Fibroblast of lung (primary cell): ENCODE measurements around the gene EIF2B2. TPM values are rescaled to one million over a fixed set of nuclear protein-coding genes. Genes with fewer than 3 reads are reported as not detected.

ENCODE experiments used
- DNase-seq, 2 donors: peaks; one replicate each; pipeline versions ENCODE4 v3.0.0 to v3.0.0-alpha.2; 2010; ENCODE audit warnings: low read depth in 2 of 2
- H2AFZ ChIP-seq: 2 replicates; pipeline ENCODE4 v1.5.1; 2012; ENCODE audit warnings: low read length, control low read depth, inconsistent platforms
- H3K27ac ChIP-seq: 2 replicates; pipeline ENCODE4 v1.5.1; 2011; ENCODE audit warnings: low read length, control low read depth; ENCODE audit not compliant: insufficient read depth
- H3K27me3 ChIP-seq: 2 replicates; pipeline ENCODE4 v1.5.1; 2011; ENCODE audit warnings: mild to moderate bottlenecking, low read length; ENCODE audit not compliant: control insufficient read depth, insufficient read depth
- H3K36me3 ChIP-seq: 2 replicates; pipeline ENCODE4 v1.5.1; 2011; ENCODE audit warnings: low read length; ENCODE audit not compliant: control insufficient read depth, insufficient read depth
- H3K4me1 ChIP-seq: 2 replicates; pipeline ENCODE4 v1.5.1; 2011; ENCODE audit warnings: low read length; ENCODE audit not compliant: control insufficient read depth, insufficient read depth; ENCODE audit errors: extremely low read depth
- H3K4me2 ChIP-seq: 2 replicates; pipeline ENCODE4 v1.5.1; 2011; ENCODE audit warnings: low read length, control low read depth; ENCODE audit not compliant: insufficient read depth; ENCODE audit errors: extremely low read depth
- H3K4me3 ChIP-seq, 4 experiments: fragments of 200-600 bp in 1 of 4; sonication (generic) in 1 of 4; replicated peaks in 1 of 4; 2 replicates each; pipeline ENCODE4 v1.5.1; 2011 to 2016; ENCODE audit warnings: low read length in 4 of 4, low read depth in 3 of 4, mild to moderate bottlenecking in 3 of 4, control low read depth in 2 of 4, inconsistent platforms in 1 of 4, mixed read lengths in 1 of 4; ENCODE audit not compliant: insufficient read depth in 1 of 4; ENCODE audit errors: control extremely low read depth in 1 of 4
- H3K79me2 ChIP-seq: 2 replicates; pipeline ENCODE4 v1.5.1; 2012; ENCODE audit warnings: mild to moderate bottlenecking, low read length, inconsistent platforms; ENCODE audit not compliant: control insufficient read depth, insufficient read depth
- H3K9ac ChIP-seq: 2 replicates; pipeline ENCODE4 v1.5.1; 2011; ENCODE audit warnings: mild to moderate bottlenecking, low read length, control low read depth; ENCODE audit not compliant: insufficient read depth
- H3K9me3 ChIP-seq: 2 replicates; pipeline ENCODE4 v1.5.1; 2012; ENCODE audit warnings: low read depth, low read length; ENCODE audit not compliant: control insufficient read depth, insufficient read depth
- H4K20me1 ChIP-seq: 2 replicates; pipeline ENCODE4 v1.5.1; 2011; ENCODE audit warnings: low read length; ENCODE audit not compliant: control insufficient read depth, insufficient read depth; ENCODE audit errors: extremely low read depth
- EZH2 ChIP-seq: IDR thresholded peaks from 2 replicates; pipeline ENCODE4 v1.5.1; 2012; ENCODE audit warnings: low read length, control low read depth, mild to moderate bottlenecking; ENCODE audit errors: missing control alignments
- polyA plus RNA-seq, 2 donors: library from polyadenylated mRNA; depleted of rRNA in 1 of 2; stranded (reverse) in 1 of 2; unstranded in 1 of 2; fragments of >200 nt; gene quantifications; 2 replicates each; pipeline ENCODE4 v1.2.1, GENCODE V29; 2011 to 2012; ENCODE audit warnings: missing spikeins in 1 of 2
- total RNA-seq: library from RNA; depleted of rRNA; stranded (reverse); fragments of >200 nt; gene quantifications from 2 replicates; pipeline ENCODE4 v1.2.1, GENCODE V29; 2014
- TF ChIP-seq, protein P1 (sequence below), 2 donors: IDR thresholded peaks in 1 of 2; conservative IDR thresholded peaks in 1 of 2; 1 replicate in 1 of 2; 2 replicates in 1 of 2; pipeline ENCODE4 v1.5.1; 2011 to 2012; ENCODE audit warnings: low read length in 2 of 2, control low read depth in 1 of 2, inconsistent platforms in 1 of 2, low read depth in 1 of 2, mild to moderate bottlenecking in 1 of 2

The EIF2B2 gene
- total and polyA plus RNA-seq, 2 donors (not counting 1 experiment from before 2014, with no cell fraction given): 30.2 to 83.6 TPM

- Histone ChIP-seq H3K4me3 (no peak overlapping the region), H3K4me2 (no peak overlapping the region), H3K36me3 (no peaks in the 10 kb centered on the region), H3K9me3 (no peaks in the 10 kb centered on the region), H3K9ac (no peak overlapping the region), H2AFZ (no peak overlapping the region), H3K27ac (no peak overlapping the region), H3K4me1 (no peaks in the 10 kb centered on the region), H4K20me1 (no peaks in the 10 kb centered on the region), H3K79me2 (no peaks in the 10 kb centered on the region), H3K27me3 (no peaks in the 10 kb centered on the region)
- TF ChIP-seq, protein P1, sequence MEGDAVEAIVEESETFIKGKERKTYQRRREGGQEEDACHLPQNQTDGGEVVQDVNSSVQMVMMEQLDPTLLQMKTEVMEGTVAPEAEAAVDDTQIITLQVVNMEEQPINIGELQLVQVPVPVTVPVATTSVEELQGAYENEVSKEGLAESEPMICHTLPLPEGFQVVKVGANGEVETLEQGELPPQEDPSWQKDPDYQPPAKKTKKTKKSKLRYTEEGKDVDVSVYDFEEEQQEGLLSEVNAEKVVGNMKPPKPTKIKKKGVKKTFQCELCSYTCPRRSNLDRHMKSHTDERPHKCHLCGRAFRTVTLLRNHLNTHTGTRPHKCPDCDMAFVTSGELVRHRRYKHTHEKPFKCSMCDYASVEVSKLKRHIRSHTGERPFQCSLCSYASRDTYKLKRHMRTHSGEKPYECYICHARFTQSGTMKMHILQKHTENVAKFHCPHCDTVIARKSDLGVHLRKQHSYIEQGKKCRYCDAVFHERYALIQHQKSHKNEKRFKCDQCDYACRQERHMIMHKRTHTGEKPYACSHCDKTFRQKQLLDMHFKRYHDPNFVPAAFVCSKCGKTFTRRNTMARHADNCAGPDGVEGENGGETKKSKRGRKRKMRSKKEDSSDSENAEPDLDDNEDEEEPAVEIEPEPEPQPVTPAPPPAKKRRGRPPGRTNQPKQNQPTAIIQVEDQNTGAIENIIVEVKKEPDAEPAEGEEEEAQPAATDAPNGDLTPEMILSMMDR (conservative IDR thresholded peaks at IDR 0.05 in 1 of 2, IDR thresholded peaks at IDR 0.05 in 1 of 2; ENCODE audit: low read depth in 1 of 2, low read length in 2 of 2): no peak
- no peak for TF ChIP-seq EZH2
- DNase-seq: peak in 1 of 2 donors; percentile 33
Observed at GRCh38 chr14:74975059-74975810, 27.5 kb upstream of the EIF2B2 start.

- no peaks in the 10 kb centered on the region for H3K4me1 ChIP-seq
- H3K27ac ChIP-seq: no peak overlapping the region
- H3K9ac ChIP-seq: no peak overlapping the region
- H3K27me3 ChIP-seq: no peaks in the 10 kb centered on the region
- H3K9me3 ChIP-seq: no peaks in the 10 kb centered on the region
- no peak overlapping the region for H3K4me2 ChIP-seq
- DNase-seq: no peak
- H4K20me1 ChIP-seq: no peaks in the 10 kb centered on the region
- H3K79me2 ChIP-seq: no peaks in the 10 kb centered on the region
- no peak for TF ChIP-seq EZH2
- TF ChIP-seq, protein P1 (conservative IDR thresholded peaks at IDR 0.05 in 1 of 2, IDR thresholded peaks at IDR 0.05 in 1 of 2; ENCODE audit: low read depth in 1 of 2, low read length in 2 of 2): no peak
- H3K4me3 ChIP-seq: no peak overlapping the region
- H2AFZ ChIP-seq: no peak overlapping the region
- no peaks in the 10 kb centered on the region for H3K36me3 ChIP-seq
Observed at GRCh38 chr14:74976264-74977113, 26.2 kb upstream of the EIF2B2 start.

- no peaks in the 10 kb centered on the region for H3K27me3 ChIP-seq
- DNase-seq: no peak
- H3K4me2 ChIP-seq: no peak overlapping the region
- no peaks in the 10 kb centered on the region for H3K36me3 ChIP-seq
- H3K9me3 ChIP-seq: no peaks in the 10 kb centered on the region
- no peak overlapping the region for H3K27ac ChIP-seq
- no peaks in the 10 kb centered on the region for H3K79me2 ChIP-seq
- no peak for TF ChIP-seq EZH2
- TF ChIP-seq, protein P1 (conservative IDR thresholded peaks at IDR 0.05 in 1 of 2, IDR thresholded peaks at IDR 0.05 in 1 of 2; ENCODE audit: low read depth in 1 of 2, low read length in 2 of 2): no peak
- no peak overlapping the region for H3K4me3 ChIP-seq
- no peak overlapping the region for H2AFZ ChIP-seq
- no peaks in the 10 kb centered on the region for H3K4me1 ChIP-seq
- no peak overlapping the region for H3K9ac ChIP-seq
- no peaks in the 10 kb centered on the region for H4K20me1 ChIP-seq
Observed at GRCh38 chr14:74977164-74977900, 25.4 kb upstream of the EIF2B2 start.
